Breast epithelium (tissue), 3 donors: ENCODE results near the gene NAA80.

Experiments
- CTCF ChIP-seq, 3 donors: fragments of 450-650 bp; IDR thresholded peaks; one replicate each; pipeline ENCODE4 v1.5.1; 2016 to 2017; ENCODE audit warnings: antibody characterized with exemption in 3 of 3, mild to moderate bottlenecking in 3 of 3, moderate library complexity in 3 of 3
- POLR2A ChIP-seq: fragments of 450-650 bp; IDR thresholded peaks from one replicate; pipeline ENCODE4 v1.6.1; 2016; ENCODE audit warnings: antibody characterized with exemption, mild to moderate bottlenecking, moderate library complexity

- TF ChIP-seq CTCF (IDR thresholded peaks at IDR 0.05) (no peak), POLR2A (no peak)
Observed at GRCh38 chr3:50295553-50296431, 3.4 kb downstream of the NAA80 start.
